NCI-H2107 treated with DMSO at 0.1 percent for 48 hours (cell line): ENCODE data around the gene ICA1.

Experiments
- DNase-seq: peaks from one replicate; lab custom pipeline; 2025; ENCODE audit not compliant: unreplicated experiment; lab: John Stamatoyannopoulos, UW

ICA1 gene

GRCh38 chr7:8228766-8229674 is 32.9 kb downstream of the ICA1 start:
- DNase-seq: no peak

GRCh38 chr7:8228068-8228467 is 33.9 kb downstream of the ICA1 start:
- no peak for DNase-seq

GRCh38 chr7:8227261-8227660 is 34.7 kb downstream of the ICA1 start:
- no peak for DNase-seq

DNA sequence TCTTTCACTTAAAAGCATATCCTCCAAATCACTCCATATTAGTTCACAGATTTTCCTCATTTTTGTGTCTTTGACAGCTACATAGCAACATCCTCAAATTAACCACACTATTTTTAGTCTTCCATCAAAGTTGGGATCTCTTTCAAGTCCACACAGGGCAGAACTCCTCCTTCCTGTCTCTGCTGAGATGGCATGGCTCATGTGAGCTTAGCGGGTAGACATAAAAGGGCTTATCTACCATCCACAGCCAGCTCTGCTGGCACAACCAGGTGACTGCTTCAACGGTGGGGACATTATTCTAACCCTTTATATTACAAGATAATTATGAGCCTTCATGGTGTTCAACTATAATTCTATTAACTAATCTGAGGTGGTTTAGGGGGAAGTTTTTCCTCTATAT is 35.5 kb downstream of the ICA1 start:
- DNase-seq: no peak

DNA sequence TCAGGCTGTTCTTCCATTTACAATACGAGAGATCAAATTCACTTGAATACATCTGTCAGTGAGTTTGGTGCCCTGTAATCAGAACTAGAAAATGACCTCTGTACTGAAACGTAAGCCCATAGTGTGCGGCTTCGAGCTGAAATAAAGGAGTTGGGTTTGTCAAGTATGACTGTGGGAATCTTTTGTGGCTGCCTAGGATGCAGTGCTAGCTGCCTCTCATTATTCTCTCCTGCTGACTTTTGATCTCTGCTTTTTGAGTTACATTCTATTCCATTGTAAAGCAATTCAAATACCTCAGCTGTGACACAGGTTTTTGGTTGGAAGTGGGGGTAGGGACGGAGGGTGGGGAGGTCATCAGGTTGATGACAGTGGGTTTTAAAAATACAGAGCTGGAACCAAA is 40.4 kb downstream of the ICA1 start:
- DNase-seq: peak; percentile 54

- no peak for DNase-seq
These were observed 40.9 kb downstream of the ICA1 start for GRCh38 chr7:8221101-8221495.

DNA sequence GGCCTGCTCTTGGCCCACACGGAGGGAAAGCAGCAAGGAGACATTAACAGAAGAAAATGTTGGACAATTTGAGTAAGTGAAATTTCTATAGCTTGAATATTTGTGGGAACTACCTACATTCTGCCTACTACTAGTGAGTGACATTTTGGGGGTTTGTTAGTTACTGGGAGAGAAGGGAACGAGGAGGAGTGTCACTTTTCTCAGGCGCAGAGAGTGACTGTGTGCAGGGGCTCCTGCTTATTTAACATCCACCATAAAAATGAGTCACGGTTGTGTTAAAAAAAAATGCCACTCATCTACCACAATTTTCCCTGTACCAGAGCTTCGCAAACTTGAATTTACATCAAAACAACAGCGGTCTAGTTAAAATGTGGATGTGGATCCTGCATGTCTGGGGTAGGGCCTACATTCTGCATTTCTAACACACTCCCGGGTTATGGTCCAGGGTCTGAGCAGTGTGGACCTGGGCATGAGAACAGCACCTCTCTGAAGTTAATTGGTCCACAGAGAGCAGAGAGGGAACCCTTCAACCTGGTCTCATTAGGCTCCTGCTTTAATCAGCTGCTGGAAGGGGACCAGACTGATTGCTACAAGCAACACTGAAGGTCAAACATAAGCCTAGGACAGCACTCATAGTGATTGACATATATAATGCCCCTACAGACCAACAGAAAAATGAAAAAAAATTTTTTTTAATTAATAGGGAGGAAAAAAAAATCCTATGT is 41.4 kb downstream of the ICA1 start:
- no peak for DNase-seq

- peak; percentile 64 for DNase-seq
These were observed 44.5 kb downstream of the ICA1 start for GRCh38 chr7:8217200-8218068.

DNA sequence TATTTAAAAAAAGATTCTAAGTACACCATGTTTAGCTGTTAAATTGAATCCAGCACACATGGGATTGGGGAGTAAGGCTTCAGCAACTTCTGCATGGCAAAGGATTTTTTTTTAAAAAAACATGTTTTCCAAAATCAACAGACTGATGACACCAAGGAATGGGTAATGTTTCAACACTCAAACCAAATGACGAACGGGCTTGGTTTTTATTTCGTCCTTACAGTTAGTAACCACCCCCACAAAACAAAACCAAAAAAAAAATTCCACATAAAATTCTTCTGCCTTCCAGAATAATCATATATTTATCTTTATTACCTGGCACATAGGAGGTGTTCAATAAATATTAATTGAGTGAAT is 45.7 kb downstream of the ICA1 start:
- DNase-seq: no peak

DNA sequence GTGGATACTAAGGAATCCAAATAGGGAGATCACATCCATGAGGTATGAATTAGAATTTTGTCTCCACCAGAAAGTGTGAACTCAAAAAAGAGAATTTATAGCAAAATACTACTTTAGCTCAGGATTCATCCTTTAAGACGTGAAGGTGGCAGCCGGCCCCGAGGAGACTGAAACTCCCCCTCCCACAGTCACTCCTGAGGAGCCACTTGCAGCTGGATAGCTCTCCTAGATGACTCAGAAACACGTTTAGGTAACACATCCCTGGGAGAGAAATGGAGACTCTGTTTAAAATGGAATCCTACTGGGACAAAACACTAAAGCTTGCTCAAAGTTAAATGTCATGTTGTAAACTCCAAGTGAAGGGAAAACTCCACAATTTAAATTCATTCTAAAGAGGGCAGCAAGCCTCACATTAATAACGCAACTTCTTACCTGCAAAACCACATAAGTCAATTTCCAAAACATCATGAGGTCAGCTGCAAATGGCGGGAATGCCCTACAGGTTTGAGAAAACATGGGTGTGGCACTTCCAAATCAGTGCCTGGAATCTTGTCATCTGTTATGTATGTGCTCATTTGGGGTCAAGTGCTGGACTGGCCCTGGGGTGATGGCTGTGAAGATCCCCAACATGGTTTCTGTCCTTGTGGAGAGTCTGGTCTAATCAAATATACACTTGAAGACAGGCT is 46.2 kb downstream of the ICA1 start:
- no peak for DNase-seq

GRCh38 chr7:8214244-8214824 is 47.6 kb downstream of the ICA1 start:
- DNase-seq: peak; percentile 42

DNA sequence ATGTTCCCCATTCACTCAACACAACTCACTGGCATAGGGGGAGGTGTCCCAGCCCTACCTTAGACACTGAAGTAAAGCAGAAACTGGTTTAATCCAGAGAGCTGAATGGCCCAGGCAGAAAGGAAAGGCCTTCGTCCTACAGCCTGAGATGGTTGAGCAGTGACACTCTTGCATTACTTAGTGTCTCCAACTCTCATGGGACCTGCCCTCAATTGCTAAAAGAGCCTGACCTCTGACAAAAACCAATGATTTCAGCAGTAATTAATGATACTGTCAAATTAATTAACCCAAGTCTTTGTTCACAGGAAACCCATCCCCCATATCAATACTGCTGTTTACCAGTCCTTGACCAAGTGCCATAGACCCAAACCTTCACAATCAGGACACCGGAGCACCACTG is 48.6 kb downstream of the ICA1 start:
- no peak for DNase-seq

DNA sequence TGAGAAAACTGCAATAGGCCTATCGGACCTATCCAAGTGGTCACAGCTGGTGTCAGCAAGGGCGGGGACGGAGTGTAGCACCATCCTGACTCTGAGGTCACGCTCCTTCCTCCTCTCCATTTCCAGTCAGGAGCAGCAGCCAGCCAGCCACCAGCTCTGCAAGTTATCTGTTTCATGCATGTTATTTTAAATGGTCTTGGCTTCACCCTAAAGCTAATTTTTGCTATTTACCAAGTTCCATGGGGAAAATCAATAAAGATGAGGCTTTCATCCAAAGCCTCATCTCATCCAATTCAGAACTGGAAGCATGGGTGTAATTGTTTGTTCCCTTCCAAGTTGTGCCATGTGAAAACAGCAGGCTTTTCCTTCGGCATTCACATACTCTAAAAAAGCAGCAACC is 49.3 kb downstream of the ICA1 start:
- DNase-seq: no peak

DNA sequence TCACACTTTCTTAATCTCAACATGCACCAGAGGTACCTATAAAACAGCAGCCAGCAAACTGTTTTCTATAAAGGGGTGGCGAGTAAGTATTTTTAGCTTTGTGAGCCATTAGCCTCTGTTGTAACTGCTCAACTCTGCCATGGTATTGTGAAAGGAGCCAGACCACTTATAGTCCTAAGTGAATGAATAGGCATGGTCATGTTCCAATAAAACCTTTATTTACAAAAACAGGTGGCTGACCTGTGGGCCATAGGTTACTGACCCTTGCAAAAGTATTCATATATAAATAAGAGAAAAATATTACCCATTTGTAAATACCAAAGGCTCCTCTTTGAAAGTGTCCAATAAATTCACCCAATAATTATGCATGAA is 50.3 kb downstream of the ICA1 start:
- DNase-seq: no peak

- DNase-seq: no peak
These were observed 50.9 kb downstream of the ICA1 start for GRCh38 chr7:8210845-8211724.

GRCh38 chr7:8209353-8209752 is 52.6 kb downstream of the ICA1 start:
- DNase-seq: no peak

- no peak for DNase-seq
These were observed 53.2 kb downstream of the ICA1 start for GRCh38 chr7:8208816-8209215.

GRCh38 chr7:8206956-8207355 is 55.0 kb downstream of the ICA1 start:
- DNase-seq: no peak

- DNase-seq: no peak
These were observed 56.4 kb downstream of the ICA1 start for GRCh38 chr7:8205537-8205936.

GRCh38 chr7:8205031-8205387 is 57.0 kb downstream of the ICA1 start:
- no peak for DNase-seq
